ENCODE measurements around the gene ZNF512B.
"Not testable (repeated sequence)": the region's sequence is repeated elsewhere in the genome, so short reads cannot be mapped to it uniquely, and the experiment has no call there.

DNA sequence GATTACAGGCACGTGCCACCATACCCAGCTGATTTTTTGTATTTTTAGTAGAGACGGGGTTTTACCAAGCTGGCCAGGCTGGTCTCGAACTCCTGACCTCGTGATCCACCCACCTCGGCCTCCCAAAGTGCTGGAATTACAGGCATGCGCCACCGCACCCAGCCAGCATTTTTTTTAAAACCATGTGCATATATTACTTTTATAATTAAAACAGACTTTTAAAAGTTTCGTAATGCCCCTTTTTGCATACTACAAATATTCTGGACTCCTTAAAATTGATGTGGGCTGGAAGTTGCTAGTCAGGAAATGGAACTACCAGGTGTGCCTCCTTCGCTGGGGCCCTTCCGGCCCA, 2.2 kb upstream of the ZNF512B start:
- TF ChIP-seq, protein P1, sequence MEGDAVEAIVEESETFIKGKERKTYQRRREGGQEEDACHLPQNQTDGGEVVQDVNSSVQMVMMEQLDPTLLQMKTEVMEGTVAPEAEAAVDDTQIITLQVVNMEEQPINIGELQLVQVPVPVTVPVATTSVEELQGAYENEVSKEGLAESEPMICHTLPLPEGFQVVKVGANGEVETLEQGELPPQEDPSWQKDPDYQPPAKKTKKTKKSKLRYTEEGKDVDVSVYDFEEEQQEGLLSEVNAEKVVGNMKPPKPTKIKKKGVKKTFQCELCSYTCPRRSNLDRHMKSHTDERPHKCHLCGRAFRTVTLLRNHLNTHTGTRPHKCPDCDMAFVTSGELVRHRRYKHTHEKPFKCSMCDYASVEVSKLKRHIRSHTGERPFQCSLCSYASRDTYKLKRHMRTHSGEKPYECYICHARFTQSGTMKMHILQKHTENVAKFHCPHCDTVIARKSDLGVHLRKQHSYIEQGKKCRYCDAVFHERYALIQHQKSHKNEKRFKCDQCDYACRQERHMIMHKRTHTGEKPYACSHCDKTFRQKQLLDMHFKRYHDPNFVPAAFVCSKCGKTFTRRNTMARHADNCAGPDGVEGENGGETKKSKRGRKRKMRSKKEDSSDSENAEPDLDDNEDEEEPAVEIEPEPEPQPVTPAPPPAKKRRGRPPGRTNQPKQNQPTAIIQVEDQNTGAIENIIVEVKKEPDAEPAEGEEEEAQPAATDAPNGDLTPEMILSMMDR (IDR thresholded peaks at IDR 0.05): not testable (repeated sequence)
- TF ChIP-seq POLR2A (IDR thresholded peaks at IDR 0.05): not testable (repeated sequence)
